H1 (cell line): ENCODE results near the gene IL6R.

Experiments used
- ATF2 ChIP-seq: IDR thresholded peaks from 2 replicates; pipeline ENCODE4 v1.6.1; 2012; ENCODE audit warnings: low read length, inconsistent platforms
- POLR2AphosphoS5 ChIP-seq: IDR thresholded peaks from 2 replicates; pipeline ENCODE4 v1.6.1; 2011; ENCODE audit warnings: low read depth, low read length
- SIRT6 ChIP-seq: IDR thresholded peaks from one replicate; pipeline ENCODE4 v1.7.1; 2012; ENCODE audit warnings: low read length, inconsistent platforms

- TF ChIP-seq ATF2 (no peak), POLR2AphosphoS5 (no peak), SIRT6 (no peak)
Observed at GRCh38 chr1:154423304-154423987, 18.3 kb downstream of the IL6R start.
